Suprapubic skin (tissue), 4 donors: Measurements from ENCODE around the gene CYTH1. TPM values are rescaled to one million over a fixed set of nuclear protein-coding genes. Genes with fewer than 3 reads are reported as not detected.

Experiments
- DNase-seq, 2 donors: peaks; one replicate each; pipeline ENCODE4 v3.0.0-alpha.2; 2019; ENCODE audit warnings: low spot score in 2 of 2
- H3K27ac ChIP-seq: fragments of 200-600 bp; sonication (generic); one replicate; pipeline ENCODE4 v1.5.1; 2019
- H3K27me3 ChIP-seq: fragments of 200-600 bp; sonication (generic); one replicate; pipeline ENCODE4 v1.5.1; 2019
- H3K36me3 ChIP-seq: fragments of 200-600 bp; sonication (generic); one replicate; pipeline ENCODE4 v1.5.1; 2019
- H3K4me1 ChIP-seq: fragments of 200-600 bp; sonication (generic); one replicate; pipeline ENCODE4 v1.5.1; 2019
- H3K4me3 ChIP-seq: fragments of 200-600 bp; sonication (generic); one replicate; pipeline ENCODE4 v1.5.1; 2019; ENCODE audit warnings: mild to moderate bottlenecking
- H3K9me3 ChIP-seq: fragments of 200-600 bp; sonication (generic); one replicate; pipeline ENCODE4 v1.5.1; 2019
- EP300 ChIP-seq: sonication (generic); formaldehyde crosslinking; IDR thresholded peaks from one replicate; pipeline ENCODE4 v1.6.1; 2017; ENCODE audit warnings: antibody characterized with exemption
- POLR2A ChIP-seq, 2 donors: fragments of 450-650 bp; IDR thresholded peaks; one replicate each; pipeline ENCODE4 v1.6.1; 2017; ENCODE audit warnings: antibody characterized with exemption in 2 of 2, mild to moderate bottlenecking in 2 of 2, moderate library complexity in 2 of 2
- POLR2AphosphoS5 ChIP-seq, 3 donors: sonication (generic); formaldehyde crosslinking; IDR thresholded peaks; one replicate each; pipeline ENCODE4 v1.6.1; 2017; ENCODE audit warnings: antibody characterized with exemption in 3 of 3
- WGBS: methylation state at CpG from one replicate; pipeline ENCODE4 v1.1.5; 2018; 5-methylcytosine and 5-hydroxymethylcytosine counted together
- total RNA-seq, 4 donors: library from RNA; depleted of rRNA; stranded (reverse); fragments of >200 nt; gene quantifications; one replicate each; pipeline ENCODE4 v1.1.0, GENCODE V29; 2016
- TF ChIP-seq, protein P1 (sequence below), 2 donors: fragments of 200-600 bp in 1 of 2; fragments of 450-650 bp in 1 of 2; sonication (generic) in 1 of 2; IDR thresholded peaks; one replicate each; pipeline ENCODE4 v1.5.1; 2016 to 2019; ENCODE audit warnings: antibody characterized with exemption in 2 of 2, mild to moderate bottlenecking in 1 of 2, moderate library complexity in 1 of 2

The CYTH1 gene, protein sequence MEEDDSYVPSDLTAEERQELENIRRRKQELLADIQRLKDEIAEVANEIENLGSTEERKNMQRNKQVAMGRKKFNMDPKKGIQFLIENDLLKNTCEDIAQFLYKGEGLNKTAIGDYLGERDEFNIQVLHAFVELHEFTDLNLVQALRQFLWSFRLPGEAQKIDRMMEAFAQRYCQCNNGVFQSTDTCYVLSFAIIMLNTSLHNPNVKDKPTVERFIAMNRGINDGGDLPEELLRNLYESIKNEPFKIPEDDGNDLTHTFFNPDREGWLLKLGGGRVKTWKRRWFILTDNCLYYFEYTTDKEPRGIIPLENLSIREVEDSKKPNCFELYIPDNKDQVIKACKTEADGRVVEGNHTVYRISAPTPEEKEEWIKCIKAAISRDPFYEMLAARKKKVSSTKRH
- total RNA-seq = 10 to 100 TPM; 57.6 to 88.6 (median 74.9) TPM

DNA sequence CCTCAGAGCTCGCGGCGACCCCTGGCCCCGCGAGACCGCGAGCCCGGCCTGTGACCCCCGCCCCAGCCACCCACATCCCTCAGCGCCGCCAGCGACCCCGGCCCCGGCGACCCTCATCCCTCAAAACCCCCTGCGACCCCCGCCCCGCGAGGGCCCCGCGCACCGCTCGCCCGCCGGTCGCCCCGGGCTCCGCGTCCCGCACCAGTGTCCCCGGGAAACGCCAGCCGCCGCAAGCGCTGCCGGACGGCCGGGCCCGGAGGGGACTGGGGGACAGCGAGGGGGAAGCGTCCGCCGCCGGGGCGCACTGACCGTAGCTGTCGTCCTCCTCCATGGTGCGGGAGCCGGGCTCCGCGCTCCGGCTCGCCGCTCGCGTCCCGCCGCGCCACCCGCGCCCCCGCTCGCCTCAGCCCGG, at the start of gene CYTH1:
TSS of gene CYTH1 (minus strand) at position 381 of the 412 bp plus-strand sequence. CDS start at position 331, 50 bp downstream.
- Histone ChIP-seq H3K4me1 (peaks cover 47% of the 10 kb centered on the region), H3K4me3 (peak within 1 kb of the TSS; percentile 100), H3K27me3 (no peaks in the 10 kb centered on the region), H3K9me3 (no peaks in the 10 kb centered on the region), H3K27ac (peak within 1 kb of the TSS; percentile 99), H3K36me3 (no peaks in the 10 kb centered on the region)
- 0% methylated on average over 3 of the region's 64 CpGs for WGBS
- no peak for DNase-seq
- TF ChIP-seq EP300 = no peak
- TF ChIP-seq POLR2A (IDR thresholded peaks at IDR 0.05) = peak; percentile 31 to 59
- no peak for TF ChIP-seq POLR2AphosphoS5 (IDR thresholded peaks at IDR 0.05)
- TF ChIP-seq, protein P1, sequence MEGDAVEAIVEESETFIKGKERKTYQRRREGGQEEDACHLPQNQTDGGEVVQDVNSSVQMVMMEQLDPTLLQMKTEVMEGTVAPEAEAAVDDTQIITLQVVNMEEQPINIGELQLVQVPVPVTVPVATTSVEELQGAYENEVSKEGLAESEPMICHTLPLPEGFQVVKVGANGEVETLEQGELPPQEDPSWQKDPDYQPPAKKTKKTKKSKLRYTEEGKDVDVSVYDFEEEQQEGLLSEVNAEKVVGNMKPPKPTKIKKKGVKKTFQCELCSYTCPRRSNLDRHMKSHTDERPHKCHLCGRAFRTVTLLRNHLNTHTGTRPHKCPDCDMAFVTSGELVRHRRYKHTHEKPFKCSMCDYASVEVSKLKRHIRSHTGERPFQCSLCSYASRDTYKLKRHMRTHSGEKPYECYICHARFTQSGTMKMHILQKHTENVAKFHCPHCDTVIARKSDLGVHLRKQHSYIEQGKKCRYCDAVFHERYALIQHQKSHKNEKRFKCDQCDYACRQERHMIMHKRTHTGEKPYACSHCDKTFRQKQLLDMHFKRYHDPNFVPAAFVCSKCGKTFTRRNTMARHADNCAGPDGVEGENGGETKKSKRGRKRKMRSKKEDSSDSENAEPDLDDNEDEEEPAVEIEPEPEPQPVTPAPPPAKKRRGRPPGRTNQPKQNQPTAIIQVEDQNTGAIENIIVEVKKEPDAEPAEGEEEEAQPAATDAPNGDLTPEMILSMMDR (IDR thresholded peaks at IDR 0.05) = no peak

DNA sequence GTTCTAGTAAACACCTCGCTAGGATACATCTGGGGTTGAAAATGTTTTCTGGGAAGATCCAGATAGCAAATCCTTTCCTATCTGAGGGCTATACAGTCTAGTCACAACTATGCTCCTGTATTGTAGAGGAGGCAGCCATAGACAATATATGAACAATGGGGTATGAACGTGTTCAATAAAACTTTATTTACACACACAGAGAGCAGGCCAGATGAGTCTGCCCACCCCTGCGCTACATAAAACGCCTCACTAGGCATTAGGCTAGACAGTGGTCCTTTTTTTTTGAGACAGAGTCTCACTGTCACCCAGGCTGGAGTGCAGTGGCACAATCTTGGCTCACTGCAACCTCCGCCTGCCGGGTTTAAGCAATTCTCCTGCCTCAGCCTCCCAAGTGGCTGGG, 47.4 kb upstream of the CYTH1 start:
- 95% methylated on average over 6 of the region's 6 CpGs for WGBS
- H3K4me1 ChIP-seq = peaks cover 8% of the 10 kb centered on the region
- no peak overlapping the region for H3K27ac ChIP-seq
- TF ChIP-seq POLR2A (IDR thresholded peaks at IDR 0.05) (no peak), POLR2AphosphoS5 (IDR thresholded peaks at IDR 0.05) (no peak), EP300 (no peak)
- TF ChIP-seq, protein P1 (IDR thresholded peaks at IDR 0.05) = no peak
- H3K36me3 ChIP-seq = peaks cover 96% of the 10 kb centered on the region
- no peaks in the 10 kb centered on the region for H3K27me3 ChIP-seq
- no peak for DNase-seq
- H3K9me3 ChIP-seq = no peaks in the 10 kb centered on the region
- H3K4me3 ChIP-seq = no peak overlapping the region

DNA sequence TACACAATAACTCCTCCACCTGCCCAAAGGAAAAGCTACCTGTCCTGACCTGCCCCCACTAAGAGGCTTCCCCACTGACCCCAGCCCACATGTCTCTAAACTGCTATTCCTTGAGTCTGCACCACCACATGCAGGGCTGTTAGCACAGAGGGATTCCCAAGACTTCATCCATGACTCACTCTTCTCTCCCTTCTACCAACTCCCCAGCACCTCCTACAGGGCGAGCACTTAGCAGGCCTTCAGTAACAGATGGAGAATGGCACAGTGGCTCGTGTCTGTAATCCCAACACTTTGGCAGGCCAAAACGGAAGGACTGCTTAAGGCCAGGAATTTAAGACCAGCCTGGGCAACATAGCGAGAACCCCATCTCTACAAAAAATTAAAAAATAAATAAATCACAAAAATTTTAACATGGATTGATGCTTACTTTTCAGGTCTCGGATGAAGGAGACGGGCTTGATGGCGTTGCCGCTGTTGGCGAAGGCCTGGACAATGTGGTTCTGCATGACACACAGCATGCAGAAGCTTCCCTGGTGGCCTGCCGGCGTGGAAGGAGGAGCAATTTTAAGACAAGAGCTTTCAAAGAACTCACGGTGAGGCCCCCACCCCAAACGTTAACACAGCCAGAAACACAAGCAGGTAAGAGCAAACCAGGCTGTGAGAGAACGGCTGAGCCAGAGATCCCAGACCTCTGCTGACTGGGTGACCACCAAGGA, 46.6 kb upstream of the CYTH1 start:
- TF ChIP-seq, protein P1 (IDR thresholded peaks at IDR 0.05) = peak in 1 of 2 donors; percentile 1
- no peak for TF ChIP-seq EP300
- H3K9me3 ChIP-seq = no peaks in the 10 kb centered on the region
- no peak overlapping the region for H3K4me3 ChIP-seq
- DNase-seq = no peak
- no peaks in the 10 kb centered on the region for H3K27me3 ChIP-seq
- H3K27ac ChIP-seq = no peak overlapping the region
- peaks cover 8% of the 10 kb centered on the region for H3K4me1 ChIP-seq
- 90% methylated on average over 14 of the region's 14 CpGs for WGBS
- H3K36me3 ChIP-seq = peaks cover 96% of the 10 kb centered on the region

DNA sequence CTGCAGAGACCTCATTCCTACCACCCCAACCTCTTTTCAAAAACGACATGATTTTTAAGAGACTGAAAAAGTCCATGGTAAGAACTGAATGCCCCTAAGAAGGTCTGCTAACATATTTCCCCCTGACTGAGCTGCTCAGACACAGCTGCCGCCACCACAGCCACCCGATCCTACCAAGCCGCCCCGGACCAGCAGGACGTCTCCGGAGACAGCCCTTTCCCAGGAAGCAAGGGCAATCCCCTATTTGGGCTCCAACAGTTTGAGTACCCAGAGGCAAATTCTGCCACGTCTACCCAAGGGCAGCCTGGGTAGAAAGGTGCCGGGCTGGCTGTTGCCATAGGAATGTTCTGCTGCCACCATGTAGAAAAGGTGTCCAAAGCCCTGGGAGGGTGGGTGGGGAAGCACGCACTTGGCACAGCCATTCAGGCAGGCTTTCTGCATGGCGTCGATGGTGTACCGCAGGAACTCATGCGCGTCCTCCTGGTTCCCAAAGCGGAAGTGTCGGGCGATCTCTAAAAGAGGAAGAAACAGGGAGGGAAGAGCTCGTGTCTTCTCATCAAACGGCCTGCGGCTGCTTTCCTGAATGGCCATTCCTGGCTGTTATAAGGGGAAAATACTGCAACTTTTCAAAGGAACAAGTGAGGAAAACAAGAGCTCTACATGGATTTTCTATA, 44.9 kb upstream of the CYTH1 start:
- no peak for TF ChIP-seq POLR2AphosphoS5 (IDR thresholded peaks at IDR 0.05)
- TF ChIP-seq POLR2A (IDR thresholded peaks at IDR 0.05) = no peak
- no peak for TF ChIP-seq EP300
- TF ChIP-seq, protein P1 (IDR thresholded peaks at IDR 0.05) = no peak
- WGBS = 67% methylated on average over 21 of the region's 21 CpGs
- Histone ChIP-seq H3K27me3 (no peaks in the 10 kb centered on the region), H3K4me1 (peaks cover 8% of the 10 kb centered on the region), H3K27ac (no peak overlapping the region), H3K36me3 (peaks cover 96% of the 10 kb centered on the region), H3K9me3 (no peaks in the 10 kb centered on the region), H3K4me3 (no peak overlapping the region)
- no peak for DNase-seq

DNA sequence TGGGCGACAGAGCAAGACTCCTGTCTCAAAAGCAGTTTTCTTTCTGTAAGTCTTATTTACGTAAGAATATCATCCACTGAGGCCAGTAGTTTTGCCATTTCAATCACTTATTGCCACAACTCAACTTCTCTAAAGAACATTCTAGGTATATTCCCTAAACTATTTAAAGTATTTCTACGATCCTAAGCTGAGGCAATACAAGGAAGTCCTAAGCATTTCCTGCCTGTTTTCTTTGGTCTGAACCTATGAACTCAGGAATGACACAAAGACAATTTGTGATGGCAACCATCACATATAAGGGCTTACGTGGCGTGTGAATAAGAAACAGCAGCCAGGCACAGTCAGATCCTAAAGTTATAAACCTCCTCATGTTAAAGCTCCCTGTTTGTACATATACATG, 44.3 kb upstream of the CYTH1 start:
- no peaks in the 10 kb centered on the region for H3K27me3 ChIP-seq
- no peak overlapping the region for H3K27ac ChIP-seq
- peaks cover 8% of the 10 kb centered on the region for H3K4me1 ChIP-seq
- no peak for DNase-seq
- TF ChIP-seq POLR2AphosphoS5 (IDR thresholded peaks at IDR 0.05) (no peak), POLR2A (IDR thresholded peaks at IDR 0.05) (no peak), EP300 (no peak)
- TF ChIP-seq, protein P1 (IDR thresholded peaks at IDR 0.05) = no peak
- peaks cover 98% of the 10 kb centered on the region for H3K36me3 ChIP-seq
- H3K9me3 ChIP-seq = no peaks in the 10 kb centered on the region
- 86% methylated on average over 5 of the region's 5 CpGs for WGBS
- no peak overlapping the region for H3K4me3 ChIP-seq
